GM11168 (cell line): ENCODE results near the gene CCDC187.
"Not testable (repeated sequence)": the region's sequence is repeated elsewhere in the genome, so short reads cannot be mapped to it uniquely, and the experiment has no call there.

Source experiments
- in situ Hi-C: fragments of 300-500 bp; cut with MboI; formaldehyde crosslinking; loops from one replicate; pipeline ENCODE4 v1.12.0; 2022; ENCODE audit warnings: low sequenced_read_pairs; ENCODE audit not compliant: unreplicated experiment

Gene CCDC187

GRCh38 chr9:136303825-136304416 lies at the start of gene CCDC187:
TSS of gene CCDC187 (minus strand) at chr9:136304094. CDS start at chr9:136303830, 264 bp downstream.
- in situ Hi-C loops, result no loop called here

GRCh38 chr9:136353088-136353487 lies 49.2 kb upstream of the CCDC187 start:
- in situ Hi-C loops, result no loop called here

- in situ Hi-C loops, result no loop called here
These were observed 48.8 kb upstream of the CCDC187 start for GRCh38 chr9:136352682-136353081.

- in situ Hi-C loops, result not testable (repeated sequence)
These were observed 48.0 kb upstream of the CCDC187 start for GRCh38 chr9:136351868-136352267.

GRCh38 chr9:136351252-136351800 lies 47.4 kb upstream of the CCDC187 start:
- in situ Hi-C loops, result no loop called here

- in situ Hi-C loops, result no loop called here
These were observed 45.7 kb upstream of the CCDC187 start for GRCh38 chr9:136349546-136349945.

GRCh38 chr9:136348691-136349090 lies 44.8 kb upstream of the CCDC187 start:
- in situ Hi-C loops, result no loop called here

GRCh38 chr9:136347472-136348256 lies 43.8 kb upstream of the CCDC187 start:
- in situ Hi-C loops, result no loop called here

GRCh38 chr9:136346927-136347465 lies 43.1 kb upstream of the CCDC187 start:
- in situ Hi-C loops, result no loop called here

GRCh38 chr9:136346157-136346481 lies 42.2 kb upstream of the CCDC187 start:
- in situ Hi-C loops, result no loop called here

GRCh38 chr9:136345281-136346156 lies 41.6 kb upstream of the CCDC187 start:
- in situ Hi-C loops, result no loop called here

- in situ Hi-C loops, result no loop called here
These were observed 40.8 kb upstream of the CCDC187 start for GRCh38 chr9:136344544-136345280.

- in situ Hi-C loops, result no loop called here
These were observed 40.0 kb upstream of the CCDC187 start for GRCh38 chr9:136343884-136344269.

GRCh38 chr9:136343121-136343883 lies 39.4 kb upstream of the CCDC187 start:
- in situ Hi-C loops, result no loop called here

- in situ Hi-C loops, result no loop called here
These were observed 38.6 kb upstream of the CCDC187 start for GRCh38 chr9:136342181-136343120.

- in situ Hi-C loops, result no loop called here
These were observed 37.9 kb upstream of the CCDC187 start for GRCh38 chr9:136341769-136342168.

- in situ Hi-C loops, result no loop called here
These were observed 37.3 kb upstream of the CCDC187 start for GRCh38 chr9:136341042-136341655.
